ENCODE data around the gene GPR31. TPM values are rescaled to one million over a fixed set of nuclear protein-coding genes. Genes with fewer than 3 reads are reported as not detected.

GPR31 gene
- total and polyA plus RNA-seq, 4 donors = 0.02 to 0.23 TPM; not detected in 2

DNA sequence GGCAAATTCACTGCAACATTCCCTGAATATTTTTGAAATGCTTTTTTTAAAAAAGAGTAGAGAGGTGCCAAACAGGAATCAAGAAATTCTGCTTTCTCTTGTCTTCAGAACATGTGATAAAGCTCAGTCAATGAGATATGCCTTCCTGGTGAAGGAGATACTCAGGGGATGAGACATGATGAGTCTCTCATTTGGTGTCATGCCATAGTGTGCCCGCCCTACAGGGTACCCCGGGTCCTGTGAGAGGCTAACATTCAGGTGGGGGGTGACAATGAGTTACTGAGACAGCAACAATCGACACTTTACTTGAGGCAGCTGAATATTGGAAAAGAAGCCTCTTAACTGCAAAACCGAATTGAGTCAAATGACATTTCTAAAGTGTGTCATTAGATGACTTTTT, 28.2 kb downstream of the GPR31 start:
- Histone ChIP-seq H3K4me3 (no peak overlapping the region), H3K36me3 (ENCODE audit: control insufficient read depth in 4 of 4, insufficient read depth in 4 of 4, low read length in 4 of 4) (no peaks in the 10 kb centered on the region), H3K27me3 (ENCODE audit: control insufficient read depth in 3 of 3, insufficient read depth in 3 of 3, low read length in 2 of 3) (no peaks in the 10 kb centered on the region), H3K9ac (ENCODE audit: insufficient read depth in 1 of 2, low read length in 2 of 2) (no peak overlapping the region), H3K4me1 (ENCODE audit: control insufficient read depth in 5 of 5, insufficient read depth in 5 of 5, low read length in 5 of 5) (no peaks in the 10 kb centered on the region), H3K9me3 (ENCODE audit: control insufficient read depth in 4 of 4, insufficient read depth in 3 of 4, low read length in 3 of 4) (no peaks in the 10 kb centered on the region), H3K27ac (ENCODE audit: low read depth in 1 of 2, low read length in 1 of 2) (no peak overlapping the region)
- TF ChIP-seq CTCF (IDR thresholded peaks at IDR 0.05; ENCODE audit: control extremely low read depth, extremely low read depth) = no peak
- ATAC-seq (ENCODE audit: insufficient read depth, low FRiP score) (no peak), DNase-seq (no peak)
- whole genome bisulfite sequencing, 2 donors = 85 to 89% methylated on average over 4 of the region's 4 CpGs

DNA sequence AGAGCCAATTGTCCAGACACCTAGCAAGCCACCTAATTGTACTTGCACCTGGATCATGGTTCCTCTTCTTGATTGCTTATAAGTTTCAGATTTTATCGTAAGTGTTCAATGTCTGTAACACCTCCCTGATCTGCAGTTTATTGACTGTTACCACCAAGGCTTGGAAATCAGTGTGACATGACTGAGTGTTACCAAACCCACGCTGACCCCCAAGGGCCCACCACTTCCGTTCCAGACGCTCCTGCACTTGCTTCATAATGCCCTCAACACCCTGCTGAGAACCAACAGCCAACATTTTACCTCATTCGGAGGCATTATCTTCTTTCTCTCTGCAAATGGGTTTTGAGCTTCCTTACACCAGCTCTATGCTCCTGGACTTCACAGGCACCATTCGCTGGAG, 28.6 kb downstream of the GPR31 start:
- Histone ChIP-seq H3K27ac (ENCODE audit: low read depth in 1 of 2, low read length in 1 of 2) (no peak overlapping the region), H3K27me3 (ENCODE audit: control insufficient read depth in 3 of 3, insufficient read depth in 3 of 3, low read length in 2 of 3) (no peaks in the 10 kb centered on the region), H3K9ac (ENCODE audit: insufficient read depth in 1 of 2, low read length in 2 of 2) (no peak overlapping the region), H3K4me1 (ENCODE audit: control insufficient read depth in 5 of 5, insufficient read depth in 5 of 5, low read length in 5 of 5) (no peaks in the 10 kb centered on the region), H3K36me3 (ENCODE audit: control insufficient read depth in 4 of 4, insufficient read depth in 4 of 4, low read length in 4 of 4) (no peaks in the 10 kb centered on the region), H3K4me3 (no peak overlapping the region), H3K9me3 (ENCODE audit: control insufficient read depth in 4 of 4, insufficient read depth in 3 of 4, low read length in 3 of 4) (no peaks in the 10 kb centered on the region)
- ATAC-seq (ENCODE audit: insufficient read depth, low FRiP score) (no peak), DNase-seq (no peak)
- WGBS, 2 donors = 79 to 81% methylated on average over 6 of the region's 6 CpGs
- TF ChIP-seq CTCF (IDR thresholded peaks at IDR 0.05; ENCODE audit: control extremely low read depth, extremely low read depth) = no peak

- no peak for ATAC-seq (ENCODE audit: insufficient read depth, low FRiP score)
- TF ChIP-seq CTCF (IDR thresholded peaks at IDR 0.05; ENCODE audit: control extremely low read depth, extremely low read depth) = no peak
- H3K4me1 ChIP-seq (ENCODE audit: control insufficient read depth in 5 of 5, insufficient read depth in 5 of 5, low read length in 5 of 5) = no peaks in the 10 kb centered on the region
- no peak overlapping the region for H3K9ac ChIP-seq (ENCODE audit: insufficient read depth in 1 of 2, low read length in 2 of 2)
- no peaks in the 10 kb centered on the region for H3K9me3 ChIP-seq (ENCODE audit: control insufficient read depth in 4 of 4, insufficient read depth in 3 of 4, low read length in 3 of 4)
- H3K36me3 ChIP-seq (ENCODE audit: control insufficient read depth in 4 of 4, insufficient read depth in 4 of 4, low read length in 4 of 4) = no peaks in the 10 kb centered on the region
- no peaks in the 10 kb centered on the region for H3K27me3 ChIP-seq (ENCODE audit: control insufficient read depth in 3 of 3, insufficient read depth in 3 of 3, low read length in 2 of 3)
- H3K4me3 ChIP-seq = no peak overlapping the region
- 88 to 92% methylated on average over 14 of the region's 14 CpGs for WGBS, 2 donors
- no peak for DNase-seq
- H3K27ac ChIP-seq (ENCODE audit: low read depth in 1 of 2, low read length in 1 of 2) = no peak overlapping the region
These were observed 29.8 kb downstream of the GPR31 start for GRCh38 chr6:167127785-167128531.
